B cell (primary cell): Measurements from ENCODE around the gene CHST15. TPM values are rescaled to one million over a fixed set of nuclear protein-coding genes. Genes with fewer than 3 reads are reported as not detected.

Source experiments
- ATAC-seq: fragments of 200-7000 bp; cut with Tn5 transposase; one replicate; pipeline ENCODE4 v1.10.0; 2021; ENCODE audit warnings: low read depth, mild to moderate bottlenecking, moderate number of reproducible peaks, moderate library complexity
- CTCF ChIA-PET: fragments of 350-600 bp; sonication (Branson Sonifier 250); formaldehyde crosslinking; loops from one replicate; lab custom pipeline; 2021; ENCODE audit warnings: antibody characterized with exemption, inconsistent platforms; lab: Charles Lee
- POLR2A ChIA-PET: fragments of 350-600 bp; sonication (Branson Sonifier 250); formaldehyde crosslinking; loops from one replicate; lab custom pipeline; 2021; ENCODE audit warnings: antibody characterized with exemption; lab: Charles Lee
- DNase-seq: peaks from one replicate; pipeline ENCODE4 v3.0.0; 2013
- H2AFZ ChIP-seq: 2 replicates; pipeline ENCODE4 v1.6.1; 2012; ENCODE audit warnings: mild to moderate bottlenecking, low read depth, low read length; ENCODE audit not compliant: insufficient read depth, poor library complexity, severe bottlenecking
- H3K27ac ChIP-seq, 2 donors: 1 replicate in 1 of 2; 2 replicates in 1 of 2; pipeline ENCODE4 v1.5.1; 2012 to 2013; ENCODE audit warnings: low read length in 2 of 2, mild to moderate bottlenecking in 2 of 2, moderate library complexity in 1 of 2
- H3K27me3 ChIP-seq, 4 experiments: fragments of 200-600 bp in 1 of 4; sonication (generic) in 1 of 4; replicated peaks in 1 of 4; 1 replicate in 2 of 4; 2 replicates in 2 of 4; pipeline versions ENCODE4 v1.6.1 to v1.7.0; 2013 to 2016; ENCODE audit warnings: low read length in 3 of 4, mild to moderate bottlenecking in 2 of 4, mixed read lengths in 1 of 4, moderate library complexity in 1 of 4; ENCODE audit not compliant: insufficient read depth in 4 of 4, control insufficient read depth in 3 of 4; ENCODE audit errors: control extremely low read depth in 1 of 4
- H3K36me3 ChIP-seq, 2 experiments: replicated peaks in 1 of 2; 1 replicate in 1 of 2; 2 replicates in 1 of 2; pipeline versions ENCODE4 v1.6.1 to v1.7.1; 2013; ENCODE audit warnings: low read length in 1 of 2; ENCODE audit not compliant: insufficient read depth in 2 of 2, control insufficient read depth in 1 of 2; ENCODE audit errors: control extremely low read depth in 1 of 2, extremely low read depth in 1 of 2
- H3K4me1 ChIP-seq, 2 donors: fragments of 200-600 bp in 1 of 2; sonication (generic) in 1 of 2; 1 replicate in 1 of 2; 2 replicates in 1 of 2; pipeline versions ENCODE4 v1.5.1 to v1.6.1; 2013 to 2017; ENCODE audit warnings: low read length in 2 of 2; ENCODE audit not compliant: control insufficient read depth in 2 of 2, insufficient read depth in 2 of 2
- H3K4me2 ChIP-seq: replicated peaks from 2 replicates; pipeline ENCODE3; 2012; ENCODE audit warnings: mild to moderate bottlenecking, low read depth, low read length; ENCODE audit not compliant: poor library complexity, severe bottlenecking
- H3K4me3 ChIP-seq, 5 experiments: fragments of 200-600 bp in 1 of 5; sonication (generic) in 1 of 5; 1 replicate in 3 of 5; 2 replicates in 2 of 5; pipeline versions ENCODE4 v1.5.1 to v1.7.0; 2011 to 2016; ENCODE audit warnings: low read length in 4 of 5, mild to moderate bottlenecking in 4 of 5, low read depth in 2 of 5, control low read depth in 1 of 5, moderate library complexity in 1 of 5; ENCODE audit not compliant: insufficient read depth in 1 of 5; ENCODE audit errors: control extremely low read depth in 1 of 5, extremely low read depth in 1 of 5
- H3K79me2 ChIP-seq: fragments of 200-600 bp; sonication (generic); one replicate; pipeline ENCODE4 v1.6.0; 2016; ENCODE audit warnings: low read length; ENCODE audit not compliant: control insufficient read depth, insufficient read depth
- H3K9ac ChIP-seq: fragments of 200-600 bp; sonication (generic); 2 replicates; pipeline ENCODE4 v1.6.1; 2017; ENCODE audit warnings: mild to moderate bottlenecking, low read length, moderate library complexity
- H3K9me3 ChIP-seq, 3 donors: one replicate each; pipeline versions ENCODE4 v1.6.1 to v1.7.1; 2013; ENCODE audit warnings: low read length in 2 of 3; ENCODE audit not compliant: control insufficient read depth in 2 of 3, insufficient read depth in 1 of 3; ENCODE audit errors: control extremely low read depth in 1 of 3
- H4K20me1 ChIP-seq: 2 replicates; pipeline ENCODE4 v1.6.0; 2012; ENCODE audit warnings: mild to moderate bottlenecking, low read length; ENCODE audit not compliant: insufficient read depth, control insufficient read depth, poor library complexity, severe bottlenecking
- H3K27ac Mint-ChIP-seq: one replicate; pipeline ENCODE4 v1.8.0; 2021; ENCODE audit warnings: mixed read lengths
- H3K27me3 Mint-ChIP-seq: one replicate; pipeline ENCODE4 v1.8.0; 2021; ENCODE audit warnings: mixed read lengths
- H3K4me1 Mint-ChIP-seq: one replicate; pipeline ENCODE4 v1.8.0; 2021; ENCODE audit warnings: mixed read lengths
- H3K4me3 Mint-ChIP-seq: one replicate; pipeline ENCODE4 v1.8.0; 2021; ENCODE audit warnings: mixed read lengths
- H3K9me3 Mint-ChIP-seq: one replicate; pipeline ENCODE4 v1.8.0; 2022; ENCODE audit warnings: mixed read lengths; ENCODE audit not compliant: insufficient read depth
- CTCF ChIP-seq: fragments of 200-600 bp; IDR thresholded peaks from one replicate; pipeline ENCODE4 v1.8.0; 2022; ENCODE audit warnings: antibody characterized with exemption, mild to moderate bottlenecking
- EZH2 ChIP-seq: IDR thresholded peaks from 2 replicates; pipeline ENCODE4 v1.6.1; 2012; ENCODE audit warnings: borderline replicate concordance, low read depth, mild to moderate bottlenecking, moderate library complexity, low read length; ENCODE audit not compliant: insufficient read depth, poor library complexity, severe bottlenecking
- WGBS: methylation state at CpG from one replicate; pipeline ENCODE4 v1.1.5; 2013; ENCODE audit warnings: missing lambda C conversion rate; ENCODE audit not compliant: insufficient coverage; 5-methylcytosine and 5-hydroxymethylcytosine counted together
- intact Hi-C: fragments of 100-400 bp; cut with micrococcal nuclease; formaldehyde crosslinking; loops from one replicate; pipeline ENCODE4 v1.10.0; 2022
- polyA plus RNA-seq: library from polyadenylated mRNA; depleted of rRNA; stranded (reverse); fragments of >200 nt; gene quantifications from 2 replicates; pipeline ENCODE4 v1.2.3, GENCODE V29; 2012
- total RNA-seq, 2 donors: library from RNA; stranded (reverse); fragments of 120-200 nt in 1 of 2; gene quantifications; 1 replicate in 1 of 2; 2 replicates in 1 of 2; pipeline versions ENCODE4 v1.2.3 to v1.2.4, GENCODE V29; 2013 to 2022

CHST15 gene
- total and polyA plus RNA-seq, 2 donors (not counting 1 experiment from before 2014, with no cell fraction given): 17.9 to 75.4 TPM

DNA sequence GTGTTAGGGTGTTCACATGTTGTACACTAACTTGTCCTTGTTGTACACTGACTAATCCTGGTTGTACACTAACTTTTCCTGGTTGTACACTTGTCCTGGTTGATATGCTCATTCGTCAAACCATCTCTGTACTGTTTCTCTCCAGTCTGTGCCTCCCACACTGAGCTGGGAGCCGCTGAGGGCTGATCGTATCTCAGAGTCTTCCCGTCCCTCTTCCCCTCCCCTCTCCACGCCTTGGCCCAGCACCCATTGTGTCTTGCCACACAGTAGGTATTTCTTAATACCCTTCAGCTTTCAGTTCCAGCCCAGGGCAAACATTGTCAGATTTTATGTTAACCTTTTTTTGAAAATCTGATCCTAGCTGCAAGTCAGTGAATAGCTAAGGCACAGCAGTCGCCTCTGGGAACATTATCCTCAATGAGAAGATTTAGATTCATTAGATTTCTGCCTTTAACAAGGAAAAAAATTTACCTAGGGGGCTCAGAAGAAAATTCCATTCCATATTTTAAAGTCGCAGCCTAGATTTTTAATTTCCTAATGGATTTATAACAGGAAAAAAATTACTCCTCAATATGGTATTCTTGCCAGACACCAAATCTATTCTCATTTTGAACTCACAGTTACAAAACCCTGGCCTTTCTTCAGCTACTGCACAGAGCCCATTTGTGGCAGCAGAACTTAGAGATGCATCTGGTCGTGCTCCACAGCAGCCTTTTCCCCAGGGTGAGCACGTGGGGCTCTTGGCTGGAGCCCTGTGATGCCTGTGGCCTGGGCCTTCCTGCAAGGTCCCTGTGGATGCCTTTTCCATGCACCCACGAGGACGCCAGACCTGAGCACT is 33.0 kb upstream of the CHST15 start:
- WGBS: 75% methylated on average over 8 of the region's 11 CpGs

More for the DNA sequence above, 33.0 kb upstream of the CHST15 start:
- intact Hi-C loops: no loop called here
- DNase-seq: no peak
- Histone ChIP-seq H4K20me1 (no peaks in the 10 kb centered on the region), H3K4me1 (peaks cover 30 to 56% of the 10 kb centered on the region in 2 donors), H3K79me2 (peaks cover 4% of the 10 kb centered on the region), H3K27ac (no peak overlapping the region), H3K4me2 (no peak overlapping the region), H3K4me3 (no peak overlapping the region), H3K9ac (no peak overlapping the region), H2AFZ (no peak overlapping the region), H3K27me3 (no peaks in the 10 kb centered on the region), H3K36me3 (no peaks in the 10 kb centered on the region), H3K9me3 (no peaks in the 10 kb centered on the region)
- no peaks in the 10 kb centered on the region for H3K27me3 Mint-ChIP-seq
- TF ChIP-seq CTCF (no peak), EZH2 (no peak)
- ATAC-seq: no peak
- H3K27ac Mint-ChIP-seq: no peak overlapping the region
- H3K9me3 Mint-ChIP-seq: no peaks in the 10 kb centered on the region
- H3K4me3 Mint-ChIP-seq: no peak overlapping the region
- ChIA-PET CTCF (interaction anchor here (0.7 to 2.6 kb wide), 18 partner anchors 9 to 263 kb away, joined by 3 to 16 read pairs (median 4); partner anchors contain the start of gene CHST15), POLR2A (interaction anchor here (1.0 kb wide), 1 partner anchor 33 kb away, joined by 4 read pairs; the partner anchor contains the start of gene CHST15)
- H3K4me1 Mint-ChIP-seq: peaks cover 7% of the 10 kb centered on the region
